ENCODE measurements around the gene RASIP1. TPM values are rescaled to one million over a fixed set of nuclear protein-coding genes. Genes with fewer than 3 reads are reported as not detected.

The RASIP1 gene
- total RNA-seq, 1 donor: 2.6 TPM

DNA sequence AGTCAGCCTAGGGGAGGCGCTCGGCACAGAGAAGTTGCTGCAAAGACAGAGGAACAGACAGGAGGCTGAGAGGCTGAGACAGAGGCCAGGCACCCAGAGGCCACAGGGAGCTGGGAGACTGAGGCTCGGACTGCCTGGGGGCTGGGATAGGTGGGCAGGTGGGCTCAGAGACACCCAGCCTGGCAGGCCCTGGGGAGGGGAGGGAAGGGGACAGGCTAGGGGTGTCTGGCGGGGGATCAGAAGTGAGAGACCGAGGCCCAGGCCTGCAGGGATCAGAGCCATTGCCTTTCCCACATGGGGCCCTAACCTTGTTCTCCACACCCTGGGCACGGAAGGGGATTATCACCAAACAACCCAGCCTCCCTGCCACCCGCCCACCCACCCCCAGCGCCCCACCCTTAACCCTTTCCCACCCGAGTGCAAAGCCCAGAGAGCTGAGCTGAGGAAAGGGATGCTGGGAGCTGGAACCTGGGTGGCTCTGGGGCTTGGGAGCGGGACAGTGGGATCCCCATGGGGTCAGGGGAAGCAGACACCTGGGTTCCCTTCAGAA lies 68.9 kb downstream of the RASIP1 start:
- no peak for DNase-seq (ENCODE audit: low read depth)
- TF ChIP-seq, protein P1, sequence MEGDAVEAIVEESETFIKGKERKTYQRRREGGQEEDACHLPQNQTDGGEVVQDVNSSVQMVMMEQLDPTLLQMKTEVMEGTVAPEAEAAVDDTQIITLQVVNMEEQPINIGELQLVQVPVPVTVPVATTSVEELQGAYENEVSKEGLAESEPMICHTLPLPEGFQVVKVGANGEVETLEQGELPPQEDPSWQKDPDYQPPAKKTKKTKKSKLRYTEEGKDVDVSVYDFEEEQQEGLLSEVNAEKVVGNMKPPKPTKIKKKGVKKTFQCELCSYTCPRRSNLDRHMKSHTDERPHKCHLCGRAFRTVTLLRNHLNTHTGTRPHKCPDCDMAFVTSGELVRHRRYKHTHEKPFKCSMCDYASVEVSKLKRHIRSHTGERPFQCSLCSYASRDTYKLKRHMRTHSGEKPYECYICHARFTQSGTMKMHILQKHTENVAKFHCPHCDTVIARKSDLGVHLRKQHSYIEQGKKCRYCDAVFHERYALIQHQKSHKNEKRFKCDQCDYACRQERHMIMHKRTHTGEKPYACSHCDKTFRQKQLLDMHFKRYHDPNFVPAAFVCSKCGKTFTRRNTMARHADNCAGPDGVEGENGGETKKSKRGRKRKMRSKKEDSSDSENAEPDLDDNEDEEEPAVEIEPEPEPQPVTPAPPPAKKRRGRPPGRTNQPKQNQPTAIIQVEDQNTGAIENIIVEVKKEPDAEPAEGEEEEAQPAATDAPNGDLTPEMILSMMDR (IDR thresholded peaks at IDR 0.05; ENCODE audit: insufficient read depth, low read depth, low read length): no peak
- no peak overlapping the region for H3K4me3 ChIP-seq (ENCODE audit: low read depth, low read length)

DNA sequence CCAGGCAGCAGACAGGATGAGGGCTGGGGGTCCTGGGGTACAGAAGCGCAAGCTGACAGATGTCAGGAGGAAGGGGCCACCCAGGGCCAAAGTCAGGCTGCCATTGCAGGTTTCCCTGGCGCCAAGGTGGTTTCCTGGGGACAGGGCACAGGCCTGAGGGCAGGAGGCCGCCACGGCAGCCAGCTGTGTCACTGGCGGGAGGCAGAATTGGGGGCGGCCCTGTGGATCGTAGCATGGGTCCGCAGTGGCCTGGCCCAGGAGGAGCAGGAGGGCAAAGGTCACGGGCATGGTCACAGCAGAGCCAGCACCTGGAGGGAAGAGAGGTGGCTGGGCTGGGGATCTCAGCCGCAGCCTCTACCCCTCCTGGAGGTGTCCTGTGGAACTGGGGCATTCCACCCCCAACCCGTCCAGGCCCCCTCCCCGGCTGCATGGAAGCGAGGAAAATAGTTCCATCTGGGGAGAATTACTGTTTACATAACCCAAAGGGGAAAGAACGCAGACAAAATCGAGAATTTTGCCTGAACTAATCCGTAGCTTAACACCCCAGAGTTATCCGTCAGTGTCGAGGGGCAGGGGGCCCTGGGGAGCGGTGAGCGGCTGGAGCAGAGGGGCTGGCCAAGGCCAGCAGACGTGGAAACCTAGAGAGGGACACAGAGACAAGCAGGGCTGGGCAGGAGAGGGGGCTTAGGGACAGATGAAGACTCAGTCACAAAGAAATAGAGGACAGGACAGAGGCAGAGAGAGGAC lies 69.5 kb downstream of the RASIP1 start:
- H3K4me3 ChIP-seq (ENCODE audit: low read depth, low read length): no peak overlapping the region

More for the DNA sequence above, 69.5 kb downstream of the RASIP1 start:
- no peak for DNase-seq (ENCODE audit: low read depth)
- TF ChIP-seq, protein P1 (IDR thresholded peaks at IDR 0.05; ENCODE audit: insufficient read depth, low read depth, low read length): no peak

Other genes with a start within 250 kb of the RASIP1 start
- gene LMTK3, start 228.8 kb downstream of the RASIP1 start, total RNA-seq: 0.32 and 0.43 TPM in 2 replicates
- under 0.01 TPM in 1 of 2 replicates, not detected in the other for gene SULT2B1, start 188.4 kb downstream of the RASIP1 start, total RNA-seq
- gene SPACA4, start 133.9 kb downstream of the RASIP1 start, total RNA-seq: not detected in 2 replicates
- 0.32 and 1.3 TPM in 2 replicates for gene FAM83E, start 125.5 kb downstream of the RASIP1 start, total RNA-seq
- 1,548 and 1,575 TPM in 2 replicates for gene RPL18, start 121.4 kb downstream of the RASIP1 start, total RNA-seq
- 7.8 and 10.0 TPM in 2 replicates for gene SPHK2, start 121.1 kb downstream of the RASIP1 start, total RNA-seq
- 6.9 and 7.7 TPM in 2 replicates for gene DBP, start 103.2 kb downstream of the RASIP1 start, total RNA-seq
- gene CA11, start 94.4 kb downstream of the RASIP1 start, total RNA-seq: 1.3 TPM in 2 replicates
- gene NTN5, start 67.6 kb downstream of the RASIP1 start, total RNA-seq: under 0.01 TPM in 1 of 2 replicates, not detected in the other
- not detected in 2 replicates for gene FUT2, start 44.6 kb downstream of the RASIP1 start, total RNA-seq
- gene MAMSTR, start 20.9 kb downstream of the RASIP1 start, total RNA-seq: 1.7 and 2.3 TPM in 2 replicates
- gene IZUMO1, start 6.3 kb upstream of the RASIP1 start, total RNA-seq: under 0.01 TPM in 1 of 2 replicates, not detected in the other
- gene FUT1, start 12.0 kb upstream of the RASIP1 start, total RNA-seq: under 0.01 TPM in 2 replicates
- not detected in 2 replicates for gene FGF21, start 14.9 kb upstream of the RASIP1 start, total RNA-seq
- 30.3 and 31.5 TPM in 2 replicates for gene BCAT2, start 70.4 kb upstream of the RASIP1 start, total RNA-seq
- 12.2 and 13.8 TPM in 2 replicates for gene HSD17B14, start 95.9 kb upstream of the RASIP1 start, total RNA-seq
- 6.0 and 12.2 TPM in 2 replicates for gene PLEKHA4, start 128.0 kb upstream of the RASIP1 start, total RNA-seq
- gene PPP1R15A, start 131.8 kb upstream of the RASIP1 start, total RNA-seq: 63.9 and 76.0 TPM in 2 replicates
- 0.32 TPM in 1 of 2 replicates, not detected in the other for gene TULP2, start 158.1 kb upstream of the RASIP1 start, total RNA-seq
- 139 and 154 TPM in 2 replicates for gene NUCB1, start 159.7 kb upstream of the RASIP1 start, total RNA-seq
- not detected in 2 replicates for gene DHDH, start 193.1 kb upstream of the RASIP1 start, total RNA-seq
- 65.4 and 85.9 TPM in 2 replicates for gene BAX, start 214.3 kb upstream of the RASIP1 start, total RNA-seq
- gene FTL, start 224.7 kb upstream of the RASIP1 start, total RNA-seq: 2,928 and 4,150 TPM in 2 replicates